Metanephros (tissue), 2 donors: ENCODE data around the gene UBL4A. TPM values are rescaled to one million over a fixed set of nuclear protein-coding genes. Genes with fewer than 3 reads are reported as not detected.

Source experiments
- small RNA-seq: library from RNA; depleted of rRNA; stranded (forward); fragments of <200 nt; gene quantifications from one replicate; pipeline ENCODE3, GENCODE V24; 2014; ENCODE audit warnings: low replicate concordance
- total RNA-seq: library from RNA; depleted of rRNA; stranded (reverse); fragments of >200 nt; gene quantifications from one replicate; pipeline ENCODE4 v1.2.3, GENCODE V29; 2014

Gene UBL4A
- 31.4 TPM for total RNA-seq

GRCh38 chrX:154486396-154487207, at the start of gene UBL4A:
UBL4A (minus strand) TSS chrX:154486615; CDS start chrX:154486584, 31 bp downstream.

DNA sequence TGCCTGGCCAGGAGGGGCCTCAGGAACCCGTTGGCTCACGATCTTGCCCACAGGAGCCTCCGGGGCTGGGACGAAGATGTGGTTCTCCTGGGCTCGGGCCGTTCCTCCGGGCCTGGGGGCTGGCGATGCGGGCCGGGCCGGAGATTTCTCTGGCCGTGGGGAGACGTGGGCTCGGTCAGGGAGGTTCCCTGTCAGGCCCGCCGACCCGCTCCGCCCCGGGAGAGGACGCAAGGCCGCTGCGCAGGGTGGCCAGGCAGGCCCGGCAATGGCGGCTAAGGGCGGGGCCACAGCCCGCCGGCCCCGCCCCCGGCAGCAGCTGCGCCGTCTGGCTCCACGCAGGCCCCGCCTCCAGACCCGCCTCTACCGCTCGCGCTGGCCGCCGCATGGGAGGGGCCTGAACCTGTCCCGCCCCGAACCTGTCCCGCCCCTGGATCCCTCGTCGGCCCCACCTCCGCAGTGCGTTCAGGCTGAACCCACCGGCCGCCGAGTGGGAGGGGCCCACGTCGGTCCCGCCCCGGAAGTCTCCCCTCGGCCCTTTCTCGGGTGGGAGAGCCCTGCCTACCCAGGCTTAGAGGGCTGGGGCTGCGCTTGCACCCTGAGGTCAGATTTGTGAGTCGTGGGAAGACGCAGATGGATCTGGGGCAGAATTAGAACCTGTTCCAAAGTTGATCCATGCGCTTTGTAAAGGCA, 29.7 kb upstream of the UBL4A start, which contains the start of gene FAM3A:
TSS of gene FAM3A (minus strand) at position 267 of the 690 bp plus-strand sequence. CDS start 460 bp downstream, outside the sequence.

GRCh38 chrX:154490414-154491083, 4.1 kb upstream of the UBL4A start, which contains the start of gene SLC10A3:
SLC10A3 (minus strand) TSS chrX:154490629; CDS start chrX:154488940, 1,689 bp downstream.

GRCh38 chrX:154478728-154479622, 7.4 kb downstream of the UBL4A start, which contains the start of gene LAGE3:
LAGE3 (minus strand) TSS chrX:154479281; CDS start chrX:154478915, 366 bp downstream.

GRCh38 chrX:154458116-154458953, 28.1 kb downstream of the UBL4A start, which contains the start of gene PLXNA3:
PLXNA3 (plus strand) TSS chrX:154458281; CDS start chrX:154460184, 1,903 bp downstream.

DNA sequence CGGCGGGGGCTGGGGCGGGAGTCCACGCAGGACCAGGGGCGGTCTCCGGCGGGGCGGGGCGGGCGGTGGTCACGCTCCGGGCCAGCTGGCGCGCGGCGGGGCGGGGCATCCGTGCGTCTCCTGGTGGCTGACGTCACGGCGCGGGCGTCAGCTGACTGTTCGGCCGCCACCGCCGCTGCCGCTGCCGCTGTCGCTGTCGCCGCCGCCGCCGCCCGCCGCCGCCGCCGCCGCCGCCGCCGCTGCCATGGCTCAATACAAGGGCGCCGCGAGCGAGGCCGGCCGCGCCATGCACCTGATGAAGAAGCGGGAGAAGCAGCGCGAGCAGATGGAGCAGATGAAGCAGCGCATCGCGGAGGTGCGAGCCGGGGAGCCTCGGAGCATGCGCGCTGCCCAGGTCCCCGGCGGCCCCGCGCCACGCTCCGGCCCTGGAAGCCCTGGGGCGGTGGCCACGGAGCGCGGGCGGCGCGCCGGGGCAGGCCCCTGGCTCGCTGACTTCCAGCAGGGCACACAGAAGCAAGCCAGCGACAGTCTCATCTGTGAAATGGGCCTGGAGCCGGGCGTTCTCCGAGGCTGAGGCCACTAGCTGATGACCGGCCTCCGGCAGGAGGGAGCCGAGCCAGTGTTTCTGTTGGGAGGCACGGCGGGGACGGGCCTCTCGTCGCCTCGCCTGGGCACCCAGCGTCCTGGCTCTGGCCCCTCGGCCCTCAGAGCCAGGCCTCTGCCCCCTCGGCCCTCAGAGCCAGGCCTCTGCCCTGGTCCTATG, 42.2 kb downstream of the UBL4A start, which contains the start of gene FAM50A:
TSS of gene FAM50A (plus strand) at position 150 of the 763 bp plus-strand sequence. CDS start at position 245, 95 bp downstream.

DNA sequence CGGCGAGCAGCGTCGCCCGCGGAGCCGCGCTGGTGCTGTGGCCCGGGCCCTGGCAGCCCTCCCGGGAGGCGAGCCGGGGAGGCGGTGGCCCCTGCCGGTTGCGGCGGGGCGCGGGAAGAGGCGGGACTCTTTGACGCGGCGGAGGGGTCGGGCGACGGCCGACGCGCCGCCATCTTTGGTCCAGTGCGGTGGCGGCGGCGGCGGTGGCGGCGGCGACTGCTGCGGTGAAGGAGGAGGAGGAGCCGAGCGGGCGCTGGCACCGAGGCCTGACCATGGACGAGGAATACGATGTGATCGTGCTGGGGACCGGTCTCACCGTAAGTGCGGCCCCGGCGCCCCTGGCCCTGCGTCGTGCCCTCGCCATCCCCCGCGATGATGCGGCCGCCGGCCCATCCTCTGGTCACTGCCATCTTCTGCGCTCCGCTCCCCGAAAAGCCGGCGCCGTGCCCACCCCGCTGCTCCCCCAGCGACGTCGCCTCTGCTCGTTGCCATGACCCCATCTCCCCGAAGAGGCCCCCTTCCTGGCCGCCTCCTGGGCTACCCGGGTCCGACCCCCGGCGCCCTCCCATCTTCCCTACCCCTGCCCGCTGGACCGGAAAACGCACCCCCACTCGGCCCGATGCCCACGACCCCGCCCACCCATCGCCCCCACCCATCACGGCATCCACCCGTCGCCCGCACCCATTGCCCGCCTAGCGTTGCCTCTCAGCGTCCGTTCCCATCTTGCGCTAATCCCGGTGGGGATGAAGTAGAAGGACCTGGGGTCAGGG, 49.2 kb downstream of the UBL4A start, which contains the start of gene GDI1:
TSS of gene GDI1 (plus strand) at position 172 of the 770 bp plus-strand sequence. CDS start at position 273, 101 bp downstream.

Small RNA genes lying within 50 kb of the gene (small RNA-seq; reads per million reads assigned to genes)
- gene MIR6858 (0.09 reads per million), gene RN7SL697P (not detected)

Other genes starting within 250 kb of the UBL4A start
- not detected for gene OPN1MW3, start 229.0 kb downstream of the UBL4A start, total RNA-seq
- not detected for gene TEX28, start 191.5 kb downstream of the UBL4A start, total RNA-seq
- 0.18 TPM for gene TKTL1, start 190.8 kb downstream of the UBL4A start, total RNA-seq
- gene FLNA, start 112.0 kb downstream of the UBL4A start, total RNA-seq = 813 TPM
- 61.3 TPM for gene EMD, start 107.3 kb downstream of the UBL4A start, total RNA-seq
- gene RPL10, start 88.2 kb downstream of the UBL4A start, total RNA-seq = 2,753 TPM
- gene DNASE1L1, start 77.4 kb downstream of the UBL4A start, total RNA-seq = 27.1 TPM
- 35.7 TPM for gene TAFAZZIN, start 75.1 kb downstream of the UBL4A start, total RNA-seq
- 106 TPM for gene ATP6AP1, start 57.9 kb downstream of the UBL4A start, total RNA-seq
- gene GDI1, start 49.5 kb downstream of the UBL4A start, total RNA-seq = 103 TPM
- gene FAM50A, start 42.5 kb downstream of the UBL4A start, total RNA-seq = 26.0 TPM
- gene PLXNA3, start 28.3 kb downstream of the UBL4A start, total RNA-seq = 28.7 TPM
- gene LAGE3, start 7.3 kb downstream of the UBL4A start, total RNA-seq = 11.6 TPM
- 17.9 TPM for gene SLC10A3, start 4.0 kb upstream of the UBL4A start, total RNA-seq
- gene FAM3A, start 29.6 kb upstream of the UBL4A start, total RNA-seq = 23.9 TPM
- gene G6PD, start 60.2 kb upstream of the UBL4A start, total RNA-seq = 31.3 TPM
- gene IKBKG, start 61.0 kb upstream of the UBL4A start, total RNA-seq = 14.5 TPM
- not detected for gene CTAG1A, start 98.5 kb upstream of the UBL4A start, total RNA-seq
- not detected for gene CTAG1B, start 132.7 kb upstream of the UBL4A start, total RNA-seq
- gene CTAG2, start 167.0 kb upstream of the UBL4A start, total RNA-seq = not detected